Measurements from ENCODE around the gene POLR1D.

POLR1D gene

GRCh38 chr13:27665333-27665732 lies 43.6 kb downstream of the POLR1D start:
- TF ChIP-seq CTCF (IDR thresholded peaks at IDR 0.05), result no peak
- Histone ChIP-seq H3K27ac (no peak overlapping the region), H3K4me3 (no peak overlapping the region), H3K9me3 (no peaks in the 10 kb centered on the region), H3K36me3 (peaks cover 10 to 22% (median 14%) of the 10 kb centered on the region in 3 donors), H3K4me1 (peaks cover 0 to 3% (median 0%) of the 10 kb centered on the region in 4 donors), H3K27me3 (no peaks in the 10 kb centered on the region)
- intact Hi-C loops (cut with DNase I; ENCODE audit: low total_unique reads), result no loop called here
- DNase-seq, result no peak

- no peak for TF ChIP-seq CTCF (IDR thresholded peaks at IDR 0.05)
- intact Hi-C loops (cut with DNase I; ENCODE audit: low total_unique reads), result no loop called here
- H3K27me3 ChIP-seq, result no peaks in the 10 kb centered on the region
Observed at GRCh38 chr13:27665761-27666160, 44.1 kb downstream of the POLR1D start.

GRCh38 chr13:27666951-27667350 lies 45.3 kb downstream of the POLR1D start:
- Histone ChIP-seq H3K36me3 (peaks cover 10 to 22% (median 14%) of the 10 kb centered on the region in 3 donors), H3K27me3 (no peaks in the 10 kb centered on the region), H3K4me1 (no peaks in the 10 kb centered on the region), H3K4me3 (no peak overlapping the region), H3K9me3 (peaks cover 0 to under 1% (median 0%) of the 10 kb centered on the region in 3 donors), H3K27ac (no peak overlapping the region)
- DNase-seq, result no peak
- no peak for TF ChIP-seq CTCF (IDR thresholded peaks at IDR 0.05)
- intact Hi-C loops (cut with DNase I; ENCODE audit: low total_unique reads), result no loop called here

More at GRCh38 chr13:27665761-27666160, 44.1 kb downstream of the POLR1D start:
- Histone ChIP-seq H3K27ac (no peak overlapping the region), H3K4me1 (peaks cover 0 to 3% (median 0%) of the 10 kb centered on the region in 4 donors), H3K9me3 (no peaks in the 10 kb centered on the region), H3K36me3 (peaks cover 10 to 22% (median 14%) of the 10 kb centered on the region in 3 donors), H3K4me3 (no peak overlapping the region)
- DNase-seq, result no peak

GRCh38 chr13:27667946-27668345 lies 46.3 kb downstream of the POLR1D start:
- H3K9me3 ChIP-seq, result peaks cover 0 to 3% (median 0%) of the 10 kb centered on the region in 3 donors
- H3K27me3 ChIP-seq, result no peaks in the 10 kb centered on the region
- no peak overlapping the region for H3K27ac ChIP-seq
- DNase-seq, result no peak
- no peak overlapping the region for H3K4me3 ChIP-seq
- TF ChIP-seq CTCF (IDR thresholded peaks at IDR 0.05), result no peak
- no peaks in the 10 kb centered on the region for H3K4me1 ChIP-seq
- intact Hi-C loops (cut with DNase I; ENCODE audit: low total_unique reads), result no loop called here
- H3K36me3 ChIP-seq, result peaks cover 10 to 22% (median 14%) of the 10 kb centered on the region in 3 donors

- Histone ChIP-seq H3K4me3 (no peak overlapping the region), H3K4me1 (no peaks in the 10 kb centered on the region), H3K36me3 (peaks cover 9 to 16% (median 10%) of the 10 kb centered on the region in 3 donors), H3K9me3 (peaks cover 0 to 3% (median 0%) of the 10 kb centered on the region in 3 donors), H3K27ac (no peak overlapping the region), H3K27me3 (no peaks in the 10 kb centered on the region)
- intact Hi-C loops (cut with DNase I; ENCODE audit: low total_unique reads), result no loop called here
- DNase-seq, result no peak
- no peak for TF ChIP-seq CTCF (IDR thresholded peaks at IDR 0.05)
Observed at GRCh38 chr13:27670861-27671260, 49.2 kb downstream of the POLR1D start.

- H3K4me1 ChIP-seq, result no peaks in the 10 kb centered on the region
Observed at GRCh38 chr13:27672025-27672424, 50.3 kb downstream of the POLR1D start.

More at GRCh38 chr13:27672025-27672424, 50.3 kb downstream of the POLR1D start:
- Histone ChIP-seq H3K9me3 (peaks cover 0 to 3% (median 0%) of the 10 kb centered on the region in 3 donors), H3K4me3 (no peak overlapping the region), H3K27me3 (no peaks in the 10 kb centered on the region), H3K27ac (no peak overlapping the region), H3K36me3 (peaks cover 0 to 7% (median under 1%) of the 10 kb centered on the region in 3 donors)
- TF ChIP-seq CTCF (IDR thresholded peaks at IDR 0.05), result no peak
- intact Hi-C loops (cut with DNase I; ENCODE audit: low total_unique reads), result no loop called here
- DNase-seq, result no peak
